Stimulated activated effector memory CD8-positive, alpha-beta T cell treated with anti-CD3 and anti-CD28 coated beads, Interleukin-12 subunit alpha, Interleukin-12 subunit beta, amount 100 ng/mL, for 72 hours (primary cell): ENCODE measurements around the gene IFRD2.

Experiments used
- ATAC-seq: fragments of 150-1000 bp; cut with Tn5 transposase; 2 replicates; pipeline ENCODE4 v1.10.0; 2021
- DNase-seq, 2 donors: peaks; one replicate each; pipeline ENCODE4 v3.0.0; 2021 to 2022; ENCODE audit warnings: low spot score in 2 of 2
- H3K27ac Mint-ChIP-seq: one replicate; pipeline ENCODE4 v1.8.0; 2022; ENCODE audit warnings: mild to moderate bottlenecking, mixed read lengths
- H3K36me3 Mint-ChIP-seq: one replicate; pipeline ENCODE4 v1.8.0; 2022; ENCODE audit warnings: mild to moderate bottlenecking, mixed read lengths
- H3K4me1 Mint-ChIP-seq: one replicate; pipeline ENCODE4 v1.8.0; 2022; ENCODE audit warnings: mixed read lengths
- H3K4me3 Mint-ChIP-seq: one replicate; pipeline ENCODE4 v1.8.0; 2022; ENCODE audit warnings: mild to moderate bottlenecking, mixed read lengths
- H3K9me3 Mint-ChIP-seq: one replicate; pipeline ENCODE4 v1.8.0; 2022; ENCODE audit warnings: mixed read lengths

IFRD2 gene

GRCh38 chr3:50292159-50293078 lies at the start of gene IFRD2:
Gene IFRD2 (minus strand): TSS chr3:50292429. CDS start chr3:50292274, 155 bp downstream.
- Mint-ChIP-seq H3K4me1 (peaks cover 30% of the 10 kb centered on the region), H3K36me3 (peaks cover 47% of the 10 kb centered on the region), H3K9me3 (no peaks in the 10 kb centered on the region), H3K4me3 (peak within 1 kb of the TSS; percentile 88), H3K27ac (peak within 1 kb of the TSS; percentile 98)
- DNase-seq, result peak; percentile 82 to 93
- ATAC-seq, result peak; percentile 98

GRCh38 chr3:50341537-50341936 lies 49.3 kb upstream of the IFRD2 start:
- H3K27ac Mint-ChIP-seq, result peak overlapping the region; percentile 96
- ATAC-seq (no peak), DNase-seq (no peak)
- peak overlapping the region; percentile 93 for H3K4me3 Mint-ChIP-seq
- no peaks in the 10 kb centered on the region for H3K9me3 Mint-ChIP-seq
- peaks cover 42% of the 10 kb centered on the region for H3K36me3 Mint-ChIP-seq
- peaks cover 62% of the 10 kb centered on the region for H3K4me1 Mint-ChIP-seq

GRCh38 chr3:50340448-50341329 lies 48.5 kb upstream of the IFRD2 start, which contains the start of gene RASSF1:
Gene RASSF1 (minus strand): TSS chr3:50340836. CDS start chr3:50340805, 31 bp downstream.
- Mint-ChIP-seq H3K4me1 (peaks cover 62% of the 10 kb centered on the region), H3K27ac (peak within 1 kb of the TSS; percentile 96), H3K36me3 (peaks cover 48% of the 10 kb centered on the region), H3K4me3 (peak within 1 kb of the TSS; percentile 93), H3K9me3 (no peaks in the 10 kb centered on the region)
- ATAC-seq, result peak; percentile 52
- peak; percentile 63 to 92 for DNase-seq

GRCh38 chr3:50340147-50340447 lies 47.9 kb upstream of the IFRD2 start:
- ATAC-seq (no peak), DNase-seq (no peak)
- Mint-ChIP-seq H3K27ac (peak overlapping the region; percentile 96), H3K9me3 (no peaks in the 10 kb centered on the region), H3K36me3 (peaks cover 54% of the 10 kb centered on the region), H3K4me1 (peaks cover 64% of the 10 kb centered on the region), H3K4me3 (peak overlapping the region; percentile 93)

- DNase-seq (peak in 1 of 2 donors; percentile 60), ATAC-seq (no peak)
- H3K27ac Mint-ChIP-seq, result peak overlapping the region; percentile 96
- peaks cover 67% of the 10 kb centered on the region for H3K4me1 Mint-ChIP-seq
- no peaks in the 10 kb centered on the region for H3K9me3 Mint-ChIP-seq
- peak overlapping the region; percentile 93 for H3K4me3 Mint-ChIP-seq
- H3K36me3 Mint-ChIP-seq, result peaks cover 59% of the 10 kb centered on the region
Observed at GRCh38 chr3:50339485-50340146, 47.4 kb upstream of the IFRD2 start.

GRCh38 chr3:50338965-50339364 lies 46.7 kb upstream of the IFRD2 start:
- Mint-ChIP-seq H3K36me3 (peaks cover 65% of the 10 kb centered on the region), H3K9me3 (no peaks in the 10 kb centered on the region), H3K4me1 (peaks cover 72% of the 10 kb centered on the region), H3K27ac (peak overlapping the region; percentile 96), H3K4me3 (peak overlapping the region; percentile 93)
- DNase-seq (no peak), ATAC-seq (no peak)

- Mint-ChIP-seq H3K27ac (peak overlapping the region; percentile 96), H3K9me3 (no peaks in the 10 kb centered on the region), H3K36me3 (peaks cover 82% of the 10 kb centered on the region), H3K4me1 (peaks cover 62% of the 10 kb centered on the region), H3K4me3 (peak overlapping the region; percentile 93)
- DNase-seq (peak; percentile 85 to 98), ATAC-seq (peak; percentile 82)
Observed at GRCh38 chr3:50337175-50337861, 45.1 kb upstream of the IFRD2 start.

GRCh38 chr3:50336452-50337174 lies 44.4 kb upstream of the IFRD2 start:
- H3K9me3 Mint-ChIP-seq, result no peaks in the 10 kb centered on the region
- H3K27ac Mint-ChIP-seq, result peak overlapping the region; percentile 96
- DNase-seq (no peak), ATAC-seq (peak; percentile 59)
- peaks cover 59% of the 10 kb centered on the region for H3K4me1 Mint-ChIP-seq
- peaks cover 89% of the 10 kb centered on the region for H3K36me3 Mint-ChIP-seq
- H3K4me3 Mint-ChIP-seq, result peak overlapping the region; percentile 93

GRCh38 chr3:50334339-50335075 lies 42.3 kb upstream of the IFRD2 start:
- Mint-ChIP-seq H3K36me3 (peaks cover 100% of the 10 kb centered on the region), H3K4me1 (peaks cover 50% of the 10 kb centered on the region), H3K27ac (peak overlapping the region; percentile 96)

GRCh38 chr3:50333744-50334328 lies 41.6 kb upstream of the IFRD2 start:
- Mint-ChIP-seq H3K27ac (peak overlapping the region; percentile 96), H3K9me3 (no peaks in the 10 kb centered on the region), H3K4me3 (peak overlapping the region; percentile 93), H3K36me3 (peaks cover 100% of the 10 kb centered on the region), H3K4me1 (peaks cover 43% of the 10 kb centered on the region)
- DNase-seq (no peak), ATAC-seq (no peak)

More at GRCh38 chr3:50334339-50335075, 42.3 kb upstream of the IFRD2 start:
- Mint-ChIP-seq H3K4me3 (peak overlapping the region; percentile 93), H3K9me3 (no peaks in the 10 kb centered on the region)
- ATAC-seq (no peak), DNase-seq (no peak)

- H3K27ac Mint-ChIP-seq, result no peak overlapping the region
- no peaks in the 10 kb centered on the region for H3K9me3 Mint-ChIP-seq
- DNase-seq (no peak), ATAC-seq (no peak)
- peaks cover 93% of the 10 kb centered on the region for H3K36me3 Mint-ChIP-seq
- H3K4me1 Mint-ChIP-seq, result peaks cover 41% of the 10 kb centered on the region
- no peak overlapping the region for H3K4me3 Mint-ChIP-seq
Observed at GRCh38 chr3:50331364-50331907, 39.2 kb upstream of the IFRD2 start.

- peaks cover 91% of the 10 kb centered on the region for H3K36me3 Mint-ChIP-seq
- DNase-seq, result no peak
- ATAC-seq, result no peak
- H3K4me3 Mint-ChIP-seq, result no peak overlapping the region
- peaks cover 35% of the 10 kb centered on the region for H3K4me1 Mint-ChIP-seq
- H3K27ac Mint-ChIP-seq, result peak overlapping the region; percentile 37
- no peaks in the 10 kb centered on the region for H3K9me3 Mint-ChIP-seq
Observed at GRCh38 chr3:50330330-50330729, 38.1 kb upstream of the IFRD2 start.
